Suppressor macrophage treated with lipopolysaccharide for 4 hours (primary cell): ENCODE measurements around the gene IL3RA.
"Not testable (repeated sequence)": the region's sequence is repeated elsewhere in the genome, so short reads cannot be mapped to it uniquely, and the experiment has no call there.

Experiments used
- DNase-seq: peaks from one replicate; pipeline ENCODE4 v3.0.0-alpha.2; 2020

The IL3RA gene

DNA sequence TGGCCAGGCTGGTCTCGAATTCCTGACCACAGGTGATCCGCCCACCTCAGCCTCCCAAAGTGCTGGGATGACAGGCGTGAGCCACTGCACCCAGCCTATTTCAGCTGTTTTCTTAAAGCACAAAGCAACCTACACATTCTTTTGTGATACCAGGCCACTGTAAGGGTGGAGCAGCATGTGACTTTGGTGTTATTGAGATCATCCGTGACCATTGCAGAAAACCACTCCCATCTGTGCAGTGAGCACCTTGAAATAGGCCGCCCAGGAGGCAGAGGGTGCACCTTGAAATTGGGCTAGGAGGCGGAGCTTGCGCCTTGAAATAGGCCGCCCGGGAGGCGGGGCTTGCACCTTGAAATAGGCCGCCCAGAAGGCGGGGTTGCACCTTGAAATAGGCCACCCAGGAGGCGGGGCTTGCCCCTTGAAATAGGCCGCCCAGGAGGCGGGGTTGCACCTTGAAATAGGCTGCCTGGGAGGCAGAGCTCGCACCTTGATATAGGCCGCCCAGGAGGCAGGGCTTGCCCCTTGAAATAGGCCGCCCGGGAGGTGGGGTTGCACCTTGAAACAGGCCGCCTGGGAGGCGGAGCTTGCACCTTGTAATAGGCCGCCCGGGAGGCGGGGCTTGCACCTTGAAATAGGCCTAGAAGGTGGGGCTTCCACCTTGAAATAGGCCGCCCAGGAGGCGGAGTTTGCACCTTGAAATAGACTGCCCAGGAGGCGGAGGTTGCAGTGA lies 64.3 kb downstream of the IL3RA start:
- DNase-seq, result no peak

DNA sequence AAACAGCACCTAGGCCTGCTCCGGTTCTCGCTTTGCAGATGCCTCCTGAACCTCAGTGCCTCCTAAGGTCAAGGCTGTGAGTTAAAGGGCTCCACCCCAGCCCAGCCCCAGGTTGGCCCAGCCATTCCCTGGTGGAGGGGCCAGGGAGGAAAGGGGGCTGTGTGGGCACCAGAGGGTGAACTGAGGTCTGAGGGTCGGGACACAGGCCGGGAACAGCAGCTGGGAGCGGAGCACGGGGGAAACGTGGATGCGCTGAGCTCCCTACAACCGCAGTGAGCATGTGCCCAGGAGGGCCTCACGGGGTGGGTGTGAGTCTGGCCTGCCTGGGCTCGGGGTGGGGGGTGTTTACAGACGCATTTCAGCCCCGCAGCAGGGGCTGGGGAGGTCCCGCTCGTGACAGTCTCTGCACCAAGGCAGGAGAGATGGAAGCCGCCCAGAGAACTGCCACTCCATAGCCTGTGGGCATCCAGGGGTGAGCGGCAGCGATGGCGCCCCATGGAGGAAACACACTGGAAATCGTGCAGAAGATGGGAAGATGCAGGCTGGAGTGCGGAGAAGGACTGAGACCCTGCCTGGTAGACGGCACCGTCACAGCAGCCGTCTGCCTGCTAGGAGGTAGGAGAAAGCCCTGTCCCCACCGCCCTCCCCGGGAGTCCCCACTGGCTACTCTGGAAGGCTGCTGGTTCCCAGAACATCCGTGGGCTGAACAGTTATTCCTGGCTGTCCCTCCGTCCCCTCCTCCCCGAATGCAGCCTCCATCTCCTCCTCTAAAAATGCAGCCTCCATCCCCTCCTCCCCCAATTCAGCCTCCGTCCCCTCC lies 65.2 kb downstream of the IL3RA start:
- no peak for DNase-seq

DNA sequence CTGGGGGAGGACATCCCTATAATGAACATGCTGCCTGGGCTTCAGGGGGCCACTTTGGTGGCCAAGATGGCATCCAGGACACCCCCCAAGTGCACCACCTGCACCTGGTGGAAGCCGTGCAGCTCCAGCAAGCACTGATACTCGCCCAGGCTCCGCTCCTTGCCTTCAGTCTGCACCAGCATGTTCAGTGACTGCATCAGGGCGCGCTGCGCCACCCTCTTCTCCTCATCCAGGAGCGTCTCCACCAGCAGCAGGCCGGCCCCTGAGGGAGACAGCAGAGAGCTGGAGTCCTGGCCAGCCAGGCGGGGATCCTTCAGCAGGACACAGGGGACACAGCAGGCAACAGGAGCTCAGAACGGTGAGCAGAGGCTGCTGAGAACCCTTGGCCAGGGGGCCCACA lies 66.6 kb downstream of the IL3RA start:
- no peak for DNase-seq

DNA sequence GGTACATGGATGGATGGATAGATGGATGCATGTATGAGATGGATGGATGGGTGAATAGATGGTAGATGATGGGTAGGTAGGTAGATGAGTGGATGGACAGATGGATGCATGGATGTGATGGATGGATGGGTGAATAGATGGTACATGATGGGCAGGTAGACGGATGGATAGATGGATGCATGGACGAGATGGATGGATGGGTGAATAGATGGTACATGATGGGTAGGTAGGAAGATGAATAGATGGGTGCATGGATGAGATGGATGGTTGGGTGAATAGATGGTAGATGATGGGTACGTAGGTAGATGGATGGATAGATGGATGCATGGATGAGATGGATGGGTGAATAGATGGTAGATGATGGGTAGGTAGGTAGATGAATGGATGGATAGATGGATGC lies 67.3 kb downstream of the IL3RA start:
- not testable (repeated sequence) for DNase-seq

DNA sequence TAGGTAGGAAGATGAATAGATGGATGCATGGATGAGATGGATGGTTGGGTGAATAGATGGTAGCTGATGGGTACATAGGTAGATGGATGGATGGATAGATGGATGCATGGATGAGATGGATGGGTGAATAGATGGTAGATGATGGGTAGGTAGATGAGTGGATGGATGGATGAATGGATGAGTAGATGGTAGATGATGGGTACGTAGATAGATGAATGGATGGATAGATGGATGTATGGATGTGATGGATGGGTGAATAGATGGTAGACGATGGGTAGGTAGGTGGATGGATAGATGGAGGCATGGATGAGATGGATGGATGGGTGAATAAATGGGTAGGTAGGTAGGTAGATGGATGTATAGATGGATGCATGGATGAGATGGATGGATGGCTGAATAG lies 69.2 kb downstream of the IL3RA start:
- DNase-seq, result not testable (repeated sequence)

DNA sequence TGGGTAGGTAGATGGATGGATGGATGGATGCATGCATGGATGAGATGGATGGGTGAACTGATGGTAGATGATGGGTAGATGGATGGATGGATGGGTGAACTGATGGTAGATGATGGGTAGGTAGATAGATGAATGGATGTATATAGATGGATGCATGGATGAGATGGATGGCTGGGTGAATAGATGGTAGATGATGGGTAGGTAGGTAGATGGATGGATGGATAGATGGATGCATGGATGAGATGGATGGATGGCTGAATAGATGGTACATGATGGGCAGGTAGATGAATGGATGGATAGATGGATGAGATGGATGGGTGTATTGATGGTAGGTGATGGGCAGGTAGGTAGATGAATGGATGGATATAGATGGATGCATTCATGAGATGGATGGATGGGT lies 70.5 kb downstream of the IL3RA start:
- DNase-seq, result no peak

DNA sequence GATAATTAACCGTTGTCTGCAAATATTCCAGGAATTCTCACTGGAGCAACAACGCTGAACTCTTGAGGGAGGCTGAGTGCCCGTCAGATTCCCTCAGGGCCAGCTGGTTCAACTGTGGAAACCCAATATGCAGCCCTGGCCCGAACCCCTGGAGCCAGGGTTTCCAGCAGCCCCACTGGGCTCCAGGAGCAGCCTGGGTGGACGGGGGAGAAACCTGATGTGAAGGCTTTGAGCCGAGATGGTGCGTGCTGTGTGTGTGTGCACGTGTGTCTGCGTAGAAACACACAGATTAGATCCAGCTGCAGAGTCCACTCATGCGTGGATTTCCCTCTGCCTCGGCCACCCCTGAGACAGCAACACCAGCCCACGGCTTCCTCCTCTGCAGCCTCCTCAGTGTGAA lies 74.7 kb downstream of the IL3RA start:
- DNase-seq, result no peak

DNA sequence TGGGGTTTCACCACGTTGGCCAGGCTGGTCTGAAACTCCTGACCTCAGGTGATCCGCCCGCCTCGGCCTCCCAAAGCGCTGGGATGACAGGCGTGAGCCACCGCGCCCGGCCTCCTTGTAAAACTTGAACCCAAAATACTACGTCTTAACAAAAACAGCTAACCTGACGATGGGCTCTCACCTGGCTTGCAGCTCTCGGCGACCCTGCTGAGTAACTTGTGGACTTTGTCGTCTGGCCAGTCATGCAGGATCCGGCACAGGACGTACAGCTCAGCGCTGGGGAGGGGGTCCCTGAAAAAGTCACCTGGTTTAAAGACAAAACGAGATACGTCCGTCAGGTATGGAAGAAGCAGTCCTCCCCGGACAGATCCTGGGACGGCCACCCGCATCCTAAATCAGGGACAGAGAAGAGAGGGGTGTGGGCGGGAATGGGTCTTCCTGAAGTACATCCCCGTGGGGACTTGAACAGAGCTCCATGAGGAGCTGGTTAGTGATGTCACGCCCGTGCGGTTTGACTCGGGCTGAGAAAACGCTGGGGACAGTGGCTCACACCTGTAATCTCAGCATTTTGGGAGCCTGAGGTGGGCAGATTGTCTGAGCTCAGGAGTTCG lies 76.1 kb downstream of the IL3RA start:
- no peak for DNase-seq

DNA sequence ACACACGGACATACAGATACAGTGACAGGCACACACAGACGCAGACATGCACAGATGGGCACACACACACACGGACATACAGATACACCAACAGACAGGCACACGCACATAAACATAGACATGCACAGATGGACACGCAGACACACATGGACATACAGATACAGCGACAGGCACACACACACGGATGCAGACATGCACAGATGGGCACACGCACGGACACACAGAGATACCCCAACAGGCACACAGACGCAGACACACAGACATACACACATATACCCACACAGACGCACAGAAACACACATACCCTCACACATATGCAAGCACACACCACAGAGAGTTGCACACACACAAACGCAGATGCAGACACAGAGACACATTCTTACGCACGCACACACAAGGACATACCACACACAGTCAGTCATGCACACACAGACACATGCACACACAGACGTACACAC lies 79.8 kb downstream of the IL3RA start:
- no peak for DNase-seq

DNA sequence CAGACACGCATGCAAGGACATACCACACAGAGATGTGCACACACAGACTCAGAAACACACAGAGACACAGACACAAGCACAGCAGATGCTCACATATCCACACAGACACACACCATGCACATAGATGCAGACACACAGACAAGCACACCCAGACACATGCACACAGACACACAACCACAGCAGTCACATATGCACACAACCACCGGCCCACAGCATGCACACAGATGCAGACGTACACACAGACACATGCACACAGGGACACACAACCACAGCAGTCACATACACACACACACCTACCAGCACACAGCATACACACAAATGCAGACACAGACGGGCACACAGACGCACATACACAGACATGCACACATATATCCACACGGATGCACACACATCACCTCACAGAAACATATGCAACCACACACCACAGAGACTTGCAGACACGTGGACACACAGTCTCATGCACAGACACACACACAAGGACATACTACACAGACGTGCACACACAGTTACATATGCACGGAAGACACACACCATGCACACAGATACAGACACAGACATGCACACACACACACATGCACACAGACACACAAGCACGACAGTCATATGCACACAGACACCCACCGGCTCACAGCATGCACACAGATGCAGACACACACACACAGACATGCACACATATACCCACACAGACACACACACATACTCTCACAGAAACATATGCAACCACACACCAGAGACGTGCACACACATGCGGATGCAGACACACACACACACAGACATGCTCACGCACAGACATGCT lies 80.6 kb downstream of the IL3RA start:
- DNase-seq, result no peak

DNA sequence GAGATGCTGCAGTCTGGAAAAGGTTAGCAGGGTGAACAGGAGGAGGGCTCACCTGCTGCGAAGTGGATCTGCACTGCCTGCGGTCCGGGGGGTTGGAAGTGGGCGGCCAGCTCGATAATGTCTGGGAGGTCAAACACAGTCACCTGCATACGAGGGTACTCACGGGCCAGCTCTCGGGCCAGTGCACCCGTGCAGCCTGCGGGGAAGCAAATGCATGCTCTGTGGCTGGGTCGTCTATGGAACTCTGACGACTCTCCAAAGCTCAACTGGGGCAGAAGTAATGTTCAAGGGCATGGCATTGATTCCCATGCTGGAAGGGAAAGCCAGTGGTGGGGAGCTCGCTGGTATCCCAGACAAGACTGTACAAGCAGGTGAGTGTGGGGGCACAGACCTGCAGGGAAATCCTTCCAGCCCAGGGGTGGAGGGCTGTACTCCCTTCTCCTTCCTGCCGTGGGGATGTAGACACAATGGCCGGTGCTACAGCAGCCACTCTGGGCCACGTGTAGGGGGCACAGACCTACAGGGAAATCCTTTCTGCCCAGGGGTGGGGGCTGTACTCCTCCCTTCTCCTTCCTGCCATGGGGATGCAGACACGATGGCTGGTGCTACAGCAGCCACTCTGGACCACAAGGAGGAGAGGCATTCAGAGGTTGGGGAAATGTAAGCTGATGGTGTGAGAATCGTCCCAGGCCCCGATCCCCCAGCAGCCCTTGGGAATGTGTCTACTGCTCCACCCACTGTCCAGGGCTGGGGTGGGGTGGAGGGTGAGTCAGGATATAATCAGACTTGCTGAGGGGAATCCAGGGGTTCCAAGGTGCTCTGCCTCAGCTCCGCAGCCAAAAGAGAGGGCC lies 81.6 kb downstream of the IL3RA start:
- no peak for DNase-seq

DNA sequence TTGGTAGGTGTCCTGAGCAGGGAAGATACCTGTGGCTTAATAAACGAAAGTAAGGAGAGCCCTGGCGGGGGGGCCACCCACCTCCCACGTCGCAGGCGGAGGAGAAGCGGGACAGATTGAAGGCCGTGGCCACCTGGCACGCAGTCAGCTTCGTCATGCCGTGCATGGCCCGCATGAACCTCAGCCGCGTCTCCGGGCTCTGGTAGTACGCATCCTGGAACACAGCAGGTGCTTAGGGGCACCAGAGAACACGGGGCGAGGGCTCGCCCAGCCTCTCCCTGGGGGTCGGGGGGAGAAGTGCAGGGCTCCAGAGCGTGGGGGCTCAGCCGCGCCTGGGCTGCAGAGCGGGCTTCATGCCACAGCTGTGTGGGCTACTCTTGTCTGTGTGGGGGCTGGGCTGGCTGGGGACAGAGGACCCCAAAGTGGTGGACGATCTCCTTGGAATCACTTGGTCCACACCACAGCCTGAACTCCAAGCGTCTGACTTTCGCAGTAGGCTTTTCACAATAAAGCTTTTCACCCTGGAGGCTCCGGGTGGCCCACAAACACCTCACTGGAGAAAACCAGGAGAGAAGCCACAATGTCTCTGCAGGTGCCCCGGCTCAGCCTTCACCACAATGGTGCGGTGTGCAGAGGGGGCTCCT lies 82.4 kb downstream of the IL3RA start:
- DNase-seq, result no peak

DNA sequence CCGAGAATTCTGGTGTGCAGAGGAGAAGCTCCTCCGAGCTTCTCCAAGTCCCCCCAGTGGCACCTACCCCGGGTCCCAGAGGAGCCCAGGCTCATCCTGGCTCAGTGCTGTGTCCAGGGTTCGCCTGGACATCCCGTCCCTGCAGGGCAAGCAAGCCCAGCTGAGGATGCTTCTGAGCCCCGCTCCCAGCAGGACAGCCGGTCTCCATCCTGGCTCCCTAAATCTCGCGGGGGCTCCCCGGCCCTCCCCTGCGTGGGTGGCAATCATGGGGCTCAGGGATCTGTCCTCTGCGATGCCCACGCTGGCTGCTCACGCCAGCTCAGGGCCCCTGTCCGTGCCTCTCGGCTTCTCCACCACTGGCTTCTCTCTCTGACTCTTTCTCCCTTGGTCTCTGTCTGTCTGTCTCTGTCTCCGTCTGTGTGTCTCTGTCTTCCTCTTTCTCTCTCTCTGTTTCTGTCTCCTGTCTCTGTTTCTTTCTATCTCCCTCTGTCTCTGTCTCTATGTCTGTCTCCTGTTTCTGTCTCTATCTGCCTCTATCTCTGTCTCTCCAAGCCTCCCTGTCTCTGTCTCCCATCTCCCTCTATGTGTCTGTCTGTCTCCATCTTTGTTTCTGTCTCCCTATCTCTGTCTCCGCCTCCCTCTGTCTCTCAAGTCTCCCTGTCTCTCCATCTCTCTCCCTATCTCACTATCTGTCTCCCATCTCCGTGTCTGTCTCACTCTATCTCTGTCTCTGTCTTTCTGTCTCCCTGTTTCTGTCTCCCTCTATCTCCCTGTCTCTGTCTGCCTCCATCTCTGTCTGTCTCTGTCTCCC lies 83.2 kb downstream of the IL3RA start:
- DNase-seq, result no peak

DNA sequence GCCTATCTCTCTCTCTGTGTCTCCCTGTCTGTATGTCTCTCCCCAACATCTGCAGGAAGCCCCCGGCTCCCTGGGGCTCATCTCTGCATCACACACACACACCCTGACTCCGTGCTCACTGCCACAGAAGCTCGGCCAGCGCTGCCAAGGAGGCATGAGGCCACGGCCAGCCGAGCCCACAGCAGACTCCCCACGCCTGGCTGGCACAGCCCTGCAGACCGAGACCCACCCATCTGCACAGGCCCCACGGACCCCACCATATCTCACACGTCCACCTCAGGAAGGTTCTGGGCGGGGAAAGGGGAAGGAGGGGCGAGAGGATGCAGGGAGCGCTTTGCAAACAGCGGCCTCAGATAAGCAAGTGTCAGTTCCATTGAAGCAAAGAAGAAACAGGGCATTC lies 83.8 kb downstream of the IL3RA start:
- no peak for DNase-seq

DNA sequence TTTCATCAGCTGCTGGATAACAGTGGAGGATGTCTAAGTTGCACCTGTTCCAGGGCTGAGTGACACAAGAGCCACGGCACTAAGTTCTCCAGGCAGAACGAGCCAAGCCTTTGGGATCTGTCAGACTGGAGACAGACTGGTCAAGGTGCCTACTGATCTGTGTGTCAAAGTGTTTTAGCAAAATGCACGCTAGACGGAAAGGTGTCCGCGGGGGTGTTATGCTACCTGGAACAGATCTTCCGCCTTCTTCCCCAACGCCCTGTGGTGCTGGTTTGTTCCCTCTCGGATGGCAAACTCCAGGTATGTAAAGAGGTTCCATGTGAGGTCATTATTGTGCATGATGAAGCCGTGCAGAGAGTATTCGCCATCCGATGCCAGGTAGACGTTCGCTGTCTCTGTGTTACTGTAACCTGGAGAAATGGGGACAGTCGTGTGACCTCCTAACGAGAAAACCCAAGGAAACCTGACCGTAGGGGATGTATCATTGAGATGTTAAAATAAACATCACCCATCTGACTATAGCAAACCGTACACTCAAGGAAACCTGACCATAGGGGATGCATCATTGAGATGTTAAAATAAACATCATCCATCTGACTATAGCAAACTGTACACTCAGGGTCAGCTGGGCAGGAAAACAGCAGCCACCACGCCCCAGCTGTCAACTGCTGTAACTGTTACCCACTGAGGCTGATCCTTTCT lies 85.0 kb downstream of the IL3RA start:
- no peak for DNase-seq

DNA sequence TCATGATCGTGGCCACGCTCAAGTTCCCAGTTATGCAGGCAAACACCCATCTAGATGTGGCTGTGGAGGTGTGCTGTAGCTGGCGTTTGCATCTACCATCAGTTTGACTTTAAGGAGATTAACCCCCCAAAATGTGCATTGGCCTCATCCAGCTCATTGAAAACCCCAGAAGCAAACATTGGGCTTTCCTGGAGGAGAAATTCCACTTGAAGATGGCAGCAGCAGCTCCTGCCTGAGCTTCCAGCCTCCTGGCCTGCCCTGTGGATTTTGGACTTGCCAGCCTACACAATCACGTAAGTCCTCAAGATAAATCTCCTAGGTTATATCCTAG lies 85.5 kb downstream of the IL3RA start:
- DNase-seq, result no peak

DNA sequence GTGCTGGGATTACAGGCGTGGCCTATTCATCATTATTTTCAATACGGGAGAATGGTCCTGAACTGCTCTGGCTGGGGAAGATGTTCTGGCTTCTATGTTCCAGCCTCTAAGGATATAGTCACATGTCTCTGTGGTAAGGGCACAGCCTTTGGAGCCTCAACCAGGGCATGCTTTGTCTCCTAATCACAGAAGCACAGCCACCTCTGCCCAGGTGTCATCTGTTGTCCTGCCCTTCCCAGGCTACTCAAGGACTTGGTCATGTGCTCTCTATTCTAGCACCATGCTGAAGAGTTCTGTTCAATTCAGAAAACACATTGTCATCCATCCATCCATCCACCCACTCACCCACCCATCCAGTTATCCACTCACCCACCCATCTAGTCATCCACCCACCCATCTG lies 86.6 kb downstream of the IL3RA start:
- DNase-seq, result no peak

DNA sequence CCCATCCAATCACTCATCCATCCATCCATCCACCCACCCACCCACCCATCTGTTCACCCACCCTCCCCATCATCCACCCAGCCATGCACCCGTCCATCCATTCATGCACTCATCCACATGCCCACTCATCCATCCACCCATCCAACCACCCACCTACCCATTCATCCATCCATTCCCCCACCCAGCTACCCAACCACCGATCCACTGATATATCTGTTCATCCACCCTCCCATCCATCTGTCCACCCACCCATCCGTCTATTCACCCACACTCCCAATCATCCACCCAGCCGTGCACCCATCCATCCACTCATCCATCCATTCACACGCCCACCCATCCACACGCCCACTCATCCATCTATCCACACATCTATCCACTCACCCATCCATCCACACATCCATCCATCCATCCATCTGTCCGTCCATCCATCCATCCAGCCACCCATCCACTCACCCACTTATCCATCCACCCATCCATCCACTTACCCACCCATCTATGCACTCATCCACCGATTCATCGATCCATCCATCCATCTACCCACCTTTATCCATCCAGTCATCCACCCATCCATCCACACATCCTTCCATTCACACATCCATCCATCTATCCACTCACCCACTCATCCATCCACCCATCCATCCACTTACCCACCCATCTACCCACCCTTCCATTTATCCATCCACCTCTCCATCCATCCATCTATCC lies 87.7 kb downstream of the IL3RA start:
- DNase-seq, result no peak

DNA sequence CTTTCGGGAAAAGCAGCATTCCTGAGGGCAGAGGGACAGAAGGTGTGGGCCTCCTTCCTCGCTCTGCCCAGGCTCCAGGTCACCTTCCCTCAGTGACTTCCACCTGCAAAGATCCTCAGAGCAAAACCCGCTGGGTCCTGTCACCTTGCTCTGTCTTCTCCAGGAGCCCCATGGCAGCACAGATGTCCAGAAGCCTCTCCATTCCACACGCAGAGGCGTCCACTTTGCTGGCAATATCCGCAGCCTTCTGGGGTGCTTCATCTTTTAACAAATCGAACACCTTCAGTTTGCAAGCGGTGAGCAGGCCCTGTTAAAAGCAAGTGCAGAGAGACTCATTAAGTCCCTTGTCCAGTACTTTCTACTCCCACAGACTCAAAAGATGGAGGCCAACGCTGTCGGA lies 88.8 kb downstream of the IL3RA start:
- DNase-seq, result no peak

DNA sequence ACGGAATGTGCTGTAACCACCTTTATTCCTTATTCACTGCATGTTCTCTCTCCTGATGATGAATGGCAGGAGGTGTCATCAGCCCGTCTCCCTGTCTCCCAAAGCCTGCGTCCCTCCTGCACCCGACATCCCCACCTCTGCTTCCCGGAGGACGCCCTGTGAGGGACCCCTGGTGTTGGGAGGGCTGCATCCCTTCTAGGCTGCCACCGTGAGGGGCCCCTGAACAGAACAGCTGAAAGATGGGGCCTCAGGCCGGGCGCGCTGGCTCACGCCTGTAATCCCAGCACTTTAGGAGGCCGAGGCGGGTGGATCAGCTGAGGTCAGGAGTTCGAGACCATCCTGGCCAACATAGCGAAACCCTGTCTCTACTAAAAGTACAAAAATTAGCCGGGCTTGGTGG lies 89.7 kb downstream of the IL3RA start:
- not testable (repeated sequence) for DNase-seq
